Body of pancreas (tissue), 4 donors: ENCODE data around the gene NRCAM.

ENCODE experiments used
- POLR2A ChIP-seq, 3 donors: fragments of 450-650 bp; IDR thresholded peaks; one replicate each; pipeline ENCODE4 v1.6.1; 2016; ENCODE audit warnings: antibody characterized with exemption in 3 of 3, mild to moderate bottlenecking in 2 of 3
- TF ChIP-seq, protein P1 (sequence below), 7 experiments: fragments of 450-650 bp in 4 of 7; fragments of 200-600 bp in 3 of 7; sonication (generic) in 3 of 7; IDR thresholded peaks; one replicate each; pipeline ENCODE4 v1.5.1; 2016 to 2019; ENCODE audit warnings: antibody characterized with exemption in 7 of 7

- TF ChIP-seq, protein P1, sequence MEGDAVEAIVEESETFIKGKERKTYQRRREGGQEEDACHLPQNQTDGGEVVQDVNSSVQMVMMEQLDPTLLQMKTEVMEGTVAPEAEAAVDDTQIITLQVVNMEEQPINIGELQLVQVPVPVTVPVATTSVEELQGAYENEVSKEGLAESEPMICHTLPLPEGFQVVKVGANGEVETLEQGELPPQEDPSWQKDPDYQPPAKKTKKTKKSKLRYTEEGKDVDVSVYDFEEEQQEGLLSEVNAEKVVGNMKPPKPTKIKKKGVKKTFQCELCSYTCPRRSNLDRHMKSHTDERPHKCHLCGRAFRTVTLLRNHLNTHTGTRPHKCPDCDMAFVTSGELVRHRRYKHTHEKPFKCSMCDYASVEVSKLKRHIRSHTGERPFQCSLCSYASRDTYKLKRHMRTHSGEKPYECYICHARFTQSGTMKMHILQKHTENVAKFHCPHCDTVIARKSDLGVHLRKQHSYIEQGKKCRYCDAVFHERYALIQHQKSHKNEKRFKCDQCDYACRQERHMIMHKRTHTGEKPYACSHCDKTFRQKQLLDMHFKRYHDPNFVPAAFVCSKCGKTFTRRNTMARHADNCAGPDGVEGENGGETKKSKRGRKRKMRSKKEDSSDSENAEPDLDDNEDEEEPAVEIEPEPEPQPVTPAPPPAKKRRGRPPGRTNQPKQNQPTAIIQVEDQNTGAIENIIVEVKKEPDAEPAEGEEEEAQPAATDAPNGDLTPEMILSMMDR (IDR thresholded peaks at IDR 0.05) = no peak
- TF ChIP-seq POLR2A (IDR thresholded peaks at IDR 0.05) = no peak
These were observed 14.8 kb downstream of the NRCAM start for GRCh38 chr7:108441392-108441955.
